ENCODE data around the gene BST1.

BST1 gene

DNA sequence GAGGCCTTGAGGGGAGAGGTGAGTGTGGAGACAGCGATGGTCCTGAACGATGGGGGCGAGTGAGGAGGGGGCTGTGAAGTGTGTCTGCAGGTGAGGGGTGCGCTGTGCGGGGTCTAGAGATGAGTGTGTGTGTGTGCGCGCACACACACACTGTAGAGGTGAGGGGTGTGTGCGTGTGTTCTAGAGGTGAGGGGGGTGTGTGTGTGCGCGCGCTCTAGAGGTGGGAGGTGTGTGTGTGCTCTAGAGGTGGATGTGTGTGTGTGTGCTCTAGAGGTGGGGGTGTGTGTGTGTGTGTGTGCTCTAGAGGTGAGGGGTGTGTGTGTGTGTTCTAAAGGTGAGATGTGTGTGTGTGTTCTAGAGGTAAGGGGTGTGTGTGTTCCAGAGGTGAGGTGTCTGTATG, 574 bp downstream of the BST1 start:
- Histone ChIP-seq H3K27ac (ENCODE audit: low read depth, low read length) (no peak overlapping the region), H3K9me2 (replicated peaks; ENCODE audit: control insufficient read depth, low read length) (no peaks in the 10 kb centered on the region), H4K20me1 (ENCODE audit: control insufficient read depth, insufficient read depth, low read depth, low read length) (no peaks in the 10 kb centered on the region), H3K4me3 (ENCODE audit: low read length) (peak overlapping the region; percentile 61), H3K27me3 (ENCODE audit: control insufficient read depth, low read length) (peaks cover 12% of the 10 kb centered on the region; the same call in 1 of the 2 replicates), H3K4me2 (ENCODE audit: low read length) (peak overlapping the region; percentile 60), H3K36me3 (ENCODE audit: control insufficient read depth, low read length) (no peaks in the 10 kb centered on the region), H3K9me3 (ENCODE audit: control insufficient read depth, insufficient read depth, low read length) (no peaks in the 10 kb centered on the region), H3K4me1 (ENCODE audit: control insufficient read depth, low read length) (peaks cover 7% of the 10 kb centered on the region; the same call in 1 of the 2 replicates), H3F3A (ENCODE audit: control insufficient read depth, insufficient read depth) (0 out of 2 replicates have a peak, but pooled peaks cover 2% of the 10 kb centered on the region), H3K79me2 (ENCODE audit: control insufficient read depth, low read length) (no peaks in the 10 kb centered on the region)
- TF ChIP-seq, protein P1, sequence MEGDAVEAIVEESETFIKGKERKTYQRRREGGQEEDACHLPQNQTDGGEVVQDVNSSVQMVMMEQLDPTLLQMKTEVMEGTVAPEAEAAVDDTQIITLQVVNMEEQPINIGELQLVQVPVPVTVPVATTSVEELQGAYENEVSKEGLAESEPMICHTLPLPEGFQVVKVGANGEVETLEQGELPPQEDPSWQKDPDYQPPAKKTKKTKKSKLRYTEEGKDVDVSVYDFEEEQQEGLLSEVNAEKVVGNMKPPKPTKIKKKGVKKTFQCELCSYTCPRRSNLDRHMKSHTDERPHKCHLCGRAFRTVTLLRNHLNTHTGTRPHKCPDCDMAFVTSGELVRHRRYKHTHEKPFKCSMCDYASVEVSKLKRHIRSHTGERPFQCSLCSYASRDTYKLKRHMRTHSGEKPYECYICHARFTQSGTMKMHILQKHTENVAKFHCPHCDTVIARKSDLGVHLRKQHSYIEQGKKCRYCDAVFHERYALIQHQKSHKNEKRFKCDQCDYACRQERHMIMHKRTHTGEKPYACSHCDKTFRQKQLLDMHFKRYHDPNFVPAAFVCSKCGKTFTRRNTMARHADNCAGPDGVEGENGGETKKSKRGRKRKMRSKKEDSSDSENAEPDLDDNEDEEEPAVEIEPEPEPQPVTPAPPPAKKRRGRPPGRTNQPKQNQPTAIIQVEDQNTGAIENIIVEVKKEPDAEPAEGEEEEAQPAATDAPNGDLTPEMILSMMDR (IDR thresholded peaks at IDR 0.05; ENCODE audit: low read depth, low read length, poor library complexity, severe bottlenecking), result no peak
- no peak for TF ChIP-seq EZH2phosphoT487 (IDR thresholded peaks at IDR 0.05; ENCODE audit: borderline replicate concordance, low read length)

- Histone ChIP-seq H3K36me3 (ENCODE audit: control insufficient read depth, low read length) (no peaks in the 10 kb centered on the region), H3K27me3 (ENCODE audit: control insufficient read depth, low read length) (peaks cover 12% of the 10 kb centered on the region; the same call in 1 of the 2 replicates), H3F3A (ENCODE audit: control insufficient read depth, insufficient read depth) (0 out of 2 replicates have a peak, but pooled peaks cover 2% of the 10 kb centered on the region), H3K9me2 (replicated peaks; ENCODE audit: control insufficient read depth, low read length) (no peaks in the 10 kb centered on the region), H3K4me3 (ENCODE audit: low read length) (no peak overlapping the region), H4K20me1 (ENCODE audit: control insufficient read depth, insufficient read depth, low read depth, low read length) (no peaks in the 10 kb centered on the region), H3K4me1 (ENCODE audit: control insufficient read depth, low read length) (peaks cover 7% of the 10 kb centered on the region; the same call in 1 of the 2 replicates), H3K4me2 (ENCODE audit: low read length) (no peak overlapping the region), H3K9me3 (ENCODE audit: control insufficient read depth, insufficient read depth, low read length) (no peaks in the 10 kb centered on the region), H3K79me2 (ENCODE audit: control insufficient read depth, low read length) (no peaks in the 10 kb centered on the region), H3K27ac (ENCODE audit: low read depth, low read length) (no peak overlapping the region)
- no peak for TF ChIP-seq EZH2phosphoT487 (IDR thresholded peaks at IDR 0.05; ENCODE audit: borderline replicate concordance, low read length)
Observed at GRCh38 chr4:15704129-15704528, 1.3 kb downstream of the BST1 start.

DNA sequence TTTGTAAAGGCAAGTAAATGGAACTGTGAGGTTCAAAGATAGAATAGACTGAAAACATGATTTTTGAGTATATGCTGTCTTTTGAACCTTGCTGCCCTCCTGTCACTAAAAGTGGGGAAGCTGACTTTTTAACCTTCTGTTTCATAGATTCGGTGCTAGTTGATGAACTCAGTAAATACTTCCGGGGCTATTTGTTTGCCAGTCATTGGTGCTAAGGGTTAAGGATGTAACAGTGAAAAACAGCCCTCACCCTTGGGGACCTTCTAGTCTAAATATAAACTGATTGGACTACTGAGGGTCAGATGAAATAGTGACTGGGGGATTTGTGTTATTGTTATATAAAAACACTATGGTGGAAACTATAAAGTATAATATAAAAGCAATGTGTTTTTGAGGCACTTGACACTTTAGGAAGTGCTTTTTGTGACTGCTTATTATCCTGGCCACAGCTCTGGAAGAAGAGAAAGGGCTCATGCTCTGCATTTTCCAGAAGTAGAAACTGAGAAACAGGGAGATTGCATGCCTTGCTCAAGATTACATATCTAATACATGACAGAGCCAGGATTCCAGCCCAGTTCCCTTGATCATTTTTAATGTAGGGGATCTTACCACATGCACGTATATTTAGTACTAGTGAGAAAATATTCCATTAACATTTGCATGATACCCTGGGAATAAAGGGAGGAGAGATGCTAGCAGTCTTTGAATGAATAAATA, 3.9 kb downstream of the BST1 start:
- Histone ChIP-seq H3K9me3 (ENCODE audit: control insufficient read depth, insufficient read depth, low read length) (no peaks in the 10 kb centered on the region), H3F3A (ENCODE audit: control insufficient read depth, insufficient read depth) (0 out of 2 replicates have a peak, but pooled peaks cover 2% of the 10 kb centered on the region), H3K4me3 (ENCODE audit: low read length) (no peak overlapping the region), H3K36me3 (ENCODE audit: control insufficient read depth, low read length) (no peaks in the 10 kb centered on the region), H3K79me2 (ENCODE audit: control insufficient read depth, low read length) (no peaks in the 10 kb centered on the region), H3K9me2 (replicated peaks; ENCODE audit: control insufficient read depth, low read length) (no peaks in the 10 kb centered on the region), H4K20me1 (ENCODE audit: control insufficient read depth, insufficient read depth, low read depth, low read length) (no peaks in the 10 kb centered on the region), H3K4me2 (ENCODE audit: low read length) (no peak overlapping the region), H3K27me3 (ENCODE audit: control insufficient read depth, low read length) (peaks cover 15% of the 10 kb centered on the region; the same call in 1 of the 2 replicates), H3K27ac (ENCODE audit: low read depth, low read length) (no peak overlapping the region), H3K4me1 (ENCODE audit: control insufficient read depth, low read length) (peaks cover 7% of the 10 kb centered on the region; the same call in 1 of the 2 replicates)
- TF ChIP-seq, protein P1 (IDR thresholded peaks at IDR 0.05; ENCODE audit: low read depth, low read length, poor library complexity, severe bottlenecking), result no peak
- no peak for TF ChIP-seq EZH2phosphoT487 (IDR thresholded peaks at IDR 0.05; ENCODE audit: borderline replicate concordance, low read length)

GRCh38 chr4:15707363-15707715, 4.5 kb downstream of the BST1 start:
- Histone ChIP-seq H3K9me3 (ENCODE audit: control insufficient read depth, insufficient read depth, low read length) (no peaks in the 10 kb centered on the region), H3K4me2 (ENCODE audit: low read length) (no peak overlapping the region), H3K79me2 (ENCODE audit: control insufficient read depth, low read length) (no peaks in the 10 kb centered on the region), H3K9me2 (replicated peaks; ENCODE audit: control insufficient read depth, low read length) (no peaks in the 10 kb centered on the region), H3K36me3 (ENCODE audit: control insufficient read depth, low read length) (no peaks in the 10 kb centered on the region), H3F3A (ENCODE audit: control insufficient read depth, insufficient read depth) (0 out of 2 replicates have a peak, but pooled peaks cover 2% of the 10 kb centered on the region), H4K20me1 (ENCODE audit: control insufficient read depth, insufficient read depth, low read depth, low read length) (no peaks in the 10 kb centered on the region), H3K27me3 (ENCODE audit: control insufficient read depth, low read length) (peaks cover 20% of the 10 kb centered on the region; the same call in 1 of the 2 replicates), H3K27ac (ENCODE audit: low read depth, low read length) (no peak overlapping the region), H3K4me1 (ENCODE audit: control insufficient read depth, low read length) (peaks cover 7% of the 10 kb centered on the region; the same call in 1 of the 2 replicates), H3K4me3 (ENCODE audit: low read length) (no peak overlapping the region)
- no peak for TF ChIP-seq EZH2phosphoT487 (IDR thresholded peaks at IDR 0.05; ENCODE audit: borderline replicate concordance, low read length)
- TF ChIP-seq, protein P1 (IDR thresholded peaks at IDR 0.05; ENCODE audit: low read depth, low read length, poor library complexity, severe bottlenecking), result no peak

All from DOHH2 (cell line).